ENCODE data around the gene RPGR. TPM values are rescaled to one million over a fixed set of nuclear protein-coding genes. Genes with fewer than 3 reads are reported as not detected.

The RPGR gene
- total and polyA plus RNA-seq, 2 donors from 2014 or later: 5.4 to 23.0 TPM

DNA sequence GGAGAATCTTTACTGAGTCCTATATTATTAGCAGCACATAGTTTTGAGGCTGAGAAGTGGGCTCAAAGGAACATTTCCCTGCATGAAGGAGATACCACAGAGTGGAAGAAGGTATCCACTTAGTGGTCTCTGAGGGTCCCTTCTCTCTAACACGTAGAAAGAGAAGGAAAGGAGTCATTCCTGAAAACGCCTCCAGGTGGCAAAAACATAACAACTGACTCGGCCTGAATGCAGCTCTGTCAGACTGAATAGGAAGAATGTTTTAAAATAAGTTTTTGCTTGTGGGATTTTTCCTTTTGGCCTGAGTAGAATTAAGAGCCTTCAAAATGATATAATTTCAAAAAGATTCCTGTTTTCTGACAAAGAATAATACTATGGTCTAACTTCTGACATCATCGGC is 23.3 kb downstream of the RPGR start:
- DNase-seq: no peak
- no peaks in the 10 kb centered on the region for H3K9me3 ChIP-seq (ENCODE audit: control insufficient read depth in 2 of 3, insufficient read depth in 1 of 3, low read length in 3 of 3)
- intact Hi-C loops (cut with DNase I): no loop called here
- no peaks in the 10 kb centered on the region for H3K27me3 ChIP-seq (ENCODE audit: control insufficient read depth, insufficient read depth, low read length)
- FAIRE-seq: no peak
- TF ChIP-seq, protein P1, sequence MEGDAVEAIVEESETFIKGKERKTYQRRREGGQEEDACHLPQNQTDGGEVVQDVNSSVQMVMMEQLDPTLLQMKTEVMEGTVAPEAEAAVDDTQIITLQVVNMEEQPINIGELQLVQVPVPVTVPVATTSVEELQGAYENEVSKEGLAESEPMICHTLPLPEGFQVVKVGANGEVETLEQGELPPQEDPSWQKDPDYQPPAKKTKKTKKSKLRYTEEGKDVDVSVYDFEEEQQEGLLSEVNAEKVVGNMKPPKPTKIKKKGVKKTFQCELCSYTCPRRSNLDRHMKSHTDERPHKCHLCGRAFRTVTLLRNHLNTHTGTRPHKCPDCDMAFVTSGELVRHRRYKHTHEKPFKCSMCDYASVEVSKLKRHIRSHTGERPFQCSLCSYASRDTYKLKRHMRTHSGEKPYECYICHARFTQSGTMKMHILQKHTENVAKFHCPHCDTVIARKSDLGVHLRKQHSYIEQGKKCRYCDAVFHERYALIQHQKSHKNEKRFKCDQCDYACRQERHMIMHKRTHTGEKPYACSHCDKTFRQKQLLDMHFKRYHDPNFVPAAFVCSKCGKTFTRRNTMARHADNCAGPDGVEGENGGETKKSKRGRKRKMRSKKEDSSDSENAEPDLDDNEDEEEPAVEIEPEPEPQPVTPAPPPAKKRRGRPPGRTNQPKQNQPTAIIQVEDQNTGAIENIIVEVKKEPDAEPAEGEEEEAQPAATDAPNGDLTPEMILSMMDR (IDR thresholded peaks at IDR 0.05; ENCODE audit: borderline replicate concordance, extremely low read depth, insufficient read depth): no peak
- no peak overlapping the region for H3K9ac ChIP-seq (ENCODE audit: low read length in 3 of 3)
- H3K27ac ChIP-seq (ENCODE audit: low read depth in 2 of 2, low read length in 2 of 2): no peak overlapping the region
- no peak overlapping the region for H3K4me3 ChIP-seq (ENCODE audit: low read length in 3 of 3)
- H3K36me3 ChIP-seq (ENCODE audit: control insufficient read depth in 2 of 3, insufficient read depth in 3 of 3, low read length in 3 of 3): no peaks in the 10 kb centered on the region
- no peaks in the 10 kb centered on the region for H3K4me1 ChIP-seq (ENCODE audit: control insufficient read depth in 2 of 3, insufficient read depth in 2 of 3, low read depth in 1 of 3, low read length in 3 of 3)

DNA sequence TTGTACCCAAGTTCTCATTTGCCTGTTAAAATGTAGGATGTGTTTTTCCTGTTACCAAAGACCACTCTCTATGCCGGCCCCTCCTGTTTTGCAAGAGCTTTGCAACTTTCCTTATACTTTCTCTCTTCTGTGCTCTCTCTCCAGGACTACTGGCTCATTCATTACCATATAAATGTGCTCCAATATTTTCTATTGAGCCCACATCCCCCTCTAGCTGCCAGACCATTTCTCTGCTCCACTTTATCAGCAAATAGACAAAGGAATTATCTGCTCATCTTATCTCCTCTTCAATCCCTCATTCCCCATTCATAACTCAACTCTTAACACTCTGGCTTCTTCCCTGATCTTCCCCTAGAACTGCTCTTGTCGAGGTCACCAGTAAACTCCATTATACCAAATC is 33.6 kb downstream of the RPGR start:
- H3K9me3 ChIP-seq (ENCODE audit: control insufficient read depth in 2 of 3, insufficient read depth in 1 of 3, low read length in 3 of 3): no peaks in the 10 kb centered on the region
- DNase-seq (no peak), FAIRE-seq (no peak)
- no peak overlapping the region for H3K9ac ChIP-seq (ENCODE audit: low read length in 3 of 3)
- TF ChIP-seq, protein P1 (IDR thresholded peaks at IDR 0.05; ENCODE audit: borderline replicate concordance, extremely low read depth, insufficient read depth): no peak
- intact Hi-C loops (cut with DNase I): no loop called here
- H3K27me3 ChIP-seq (ENCODE audit: control insufficient read depth, insufficient read depth, low read length): no peaks in the 10 kb centered on the region
- no peaks in the 10 kb centered on the region for H3K36me3 ChIP-seq (ENCODE audit: control insufficient read depth in 2 of 3, insufficient read depth in 3 of 3, low read length in 3 of 3)
- no peak overlapping the region for H3K27ac ChIP-seq (ENCODE audit: low read depth in 2 of 2, low read length in 2 of 2)
- no peak overlapping the region for H3K4me3 ChIP-seq (ENCODE audit: low read length in 3 of 3)
- H3K4me1 ChIP-seq (ENCODE audit: control insufficient read depth in 2 of 3, insufficient read depth in 2 of 3, low read depth in 1 of 3, low read length in 3 of 3): no peaks in the 10 kb centered on the region

DNA sequence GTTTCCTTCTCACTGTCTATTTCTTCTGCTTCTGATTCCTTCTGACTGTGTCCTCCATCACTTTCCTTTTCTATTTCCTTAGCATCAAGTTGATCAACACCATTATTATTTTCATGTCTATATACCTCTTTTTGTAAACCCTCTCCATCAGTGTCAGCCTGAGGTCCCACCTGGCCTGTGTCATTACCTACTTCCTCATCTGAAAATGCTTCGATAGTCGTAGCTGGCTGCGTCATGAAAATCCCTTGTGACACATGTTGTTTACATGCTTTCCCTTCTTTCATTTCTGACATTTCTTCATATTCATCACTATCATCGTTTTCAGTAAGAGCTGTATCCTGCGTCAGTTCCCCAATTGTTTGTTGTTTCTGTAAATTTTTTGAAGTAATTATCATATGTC is 39.6 kb downstream of the RPGR start:
- no peak for FAIRE-seq
- TF ChIP-seq, protein P1 (IDR thresholded peaks at IDR 0.05; ENCODE audit: borderline replicate concordance, extremely low read depth, insufficient read depth): no peak
- intact Hi-C loops (cut with DNase I): no loop called here

DNA sequence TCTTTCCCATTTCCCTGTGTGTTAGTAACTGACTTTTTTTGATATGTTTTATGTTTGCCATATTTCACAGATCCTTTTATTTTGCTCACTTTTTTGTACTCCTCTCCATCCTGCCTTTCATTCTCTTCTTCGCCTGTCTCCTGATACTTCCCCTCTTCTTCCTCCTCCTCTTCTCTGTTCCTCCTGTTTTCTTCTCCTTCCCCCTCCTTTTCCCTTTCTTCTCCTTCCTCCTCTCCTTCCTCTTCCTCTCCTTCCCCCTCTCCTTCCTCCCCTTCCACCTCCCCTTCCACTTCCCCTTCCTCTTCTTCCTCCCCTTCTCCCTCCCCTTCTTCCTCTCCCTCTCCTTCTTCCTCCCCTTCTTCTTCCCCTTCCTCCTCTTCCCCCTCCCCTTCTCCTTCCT is 41.7 kb downstream of the RPGR start:
- Histone ChIP-seq H3K36me3 (ENCODE audit: control insufficient read depth in 2 of 3, insufficient read depth in 3 of 3, low read length in 3 of 3) (no peaks in the 10 kb centered on the region), H3K9me3 (ENCODE audit: control insufficient read depth in 2 of 3, insufficient read depth in 1 of 3, low read length in 3 of 3) (no peaks in the 10 kb centered on the region), H3K4me3 (ENCODE audit: low read length in 3 of 3) (no peak overlapping the region), H3K27ac (ENCODE audit: low read depth in 2 of 2, low read length in 2 of 2) (no peak overlapping the region), H3K27me3 (ENCODE audit: control insufficient read depth, insufficient read depth, low read length) (no peaks in the 10 kb centered on the region), H3K9ac (ENCODE audit: low read length in 3 of 3) (no peak overlapping the region), H3K4me1 (ENCODE audit: control insufficient read depth in 2 of 3, insufficient read depth in 2 of 3, low read depth in 1 of 3, low read length in 3 of 3) (no peaks in the 10 kb centered on the region)
- intact Hi-C loops (cut with DNase I): no loop called here
- TF ChIP-seq, protein P1 (IDR thresholded peaks at IDR 0.05; ENCODE audit: borderline replicate concordance, extremely low read depth, insufficient read depth): no peak
- DNase-seq (no peak), FAIRE-seq (no peak)

More for the DNA sequence above, 39.6 kb downstream of the RPGR start:
- H3K36me3 ChIP-seq (ENCODE audit: control insufficient read depth in 2 of 3, insufficient read depth in 3 of 3, low read length in 3 of 3): no peaks in the 10 kb centered on the region
- H3K27me3 ChIP-seq (ENCODE audit: control insufficient read depth, insufficient read depth, low read length): no peaks in the 10 kb centered on the region
- H3K9ac ChIP-seq (ENCODE audit: low read length in 3 of 3): no peak overlapping the region
- H3K4me1 ChIP-seq (ENCODE audit: control insufficient read depth in 2 of 3, insufficient read depth in 2 of 3, low read depth in 1 of 3, low read length in 3 of 3): no peaks in the 10 kb centered on the region
- H3K4me3 ChIP-seq (ENCODE audit: low read length in 3 of 3): no peak overlapping the region
- H3K27ac ChIP-seq (ENCODE audit: low read depth in 2 of 2, low read length in 2 of 2): no peak overlapping the region
- no peaks in the 10 kb centered on the region for H3K9me3 ChIP-seq (ENCODE audit: control insufficient read depth in 2 of 3, insufficient read depth in 1 of 3, low read length in 3 of 3)
- DNase-seq: no peak
